Caco-2 (cell line): ENCODE results near the gene DNAJC1. TPM values are rescaled to one million over a fixed set of nuclear protein-coding genes. Genes with fewer than 3 reads are reported as not detected.
"Not testable (repeated sequence)": the region's sequence is repeated elsewhere in the genome, so short reads cannot be mapped to it uniquely, and the experiment has no call there.

Source experiments
- BruUV-seq: library from RNA; stranded (reverse); fragments of 400-500 nt; replicated peaks from 2 replicates; lab custom pipeline; 2021; lab: Mats Ljungman, UMichigan
- CTCF ChIA-PET: fragments of 300-600 bp; sonication (Branson Sonifier 250); formaldehyde crosslinking; loops from one replicate; lab custom pipeline; 2022; ENCODE audit warnings: antibody characterized with exemption; lab: Charles Lee
- POLR2A ChIA-PET: fragments of 300-600 bp; sonication (Branson Sonifier 250); formaldehyde crosslinking; loops from one replicate; lab custom pipeline; 2022; ENCODE audit warnings: antibody characterized with exemption; lab: Charles Lee
- DNase-seq, 2 experiments: peaks; one replicate each; pipeline versions ENCODE4 v3.0.0 to v3.0.0-alpha.2; 2020 to 2022
- H3K27me3 ChIP-seq: replicated peaks from 2 replicates; pipeline ENCODE4 v1.6.0; 2011; ENCODE audit warnings: low read length; ENCODE audit not compliant: control insufficient read depth, insufficient read depth
- H3K36me3 ChIP-seq: 2 replicates; pipeline ENCODE4 v1.5.1; 2011; ENCODE audit warnings: low read length; ENCODE audit not compliant: control insufficient read depth, insufficient read depth
- H3K4me1 ChIP-seq: fragments of 250-450 bp; sonication (Bioruptor Pico); 2 replicates; pipeline ENCODE4 v1.5.1; 2020; ENCODE audit warnings: mild to moderate bottlenecking
- H3K4me3 ChIP-seq: 2 replicates; pipeline ENCODE4 v1.5.1; 2011; ENCODE audit warnings: low read depth, mild to moderate bottlenecking, control low read depth, low read length
- H3K9me3 ChIP-seq: fragments of 250-450 bp; sonication (Bioruptor Pico); 2 replicates; pipeline ENCODE4 v1.5.1; 2020; ENCODE audit warnings: mild to moderate bottlenecking, moderate library complexity
- H3K27ac Mint-ChIP-seq: one replicate; pipeline ENCODE4 v1.8.0; 2022; ENCODE audit warnings: mixed read lengths; ENCODE audit not compliant: unreplicated experiment
- H3K27me3 Mint-ChIP-seq: one replicate; pipeline ENCODE4 v1.8.0; 2022; ENCODE audit warnings: mixed read lengths; ENCODE audit not compliant: insufficient read depth, unreplicated experiment
- H3K36me3 Mint-ChIP-seq: one replicate; pipeline ENCODE4 v1.8.0; 2022; ENCODE audit warnings: mild to moderate bottlenecking, mixed read lengths; ENCODE audit not compliant: insufficient read depth, unreplicated experiment
- H3K4me1 Mint-ChIP-seq: one replicate; pipeline ENCODE4 v1.8.0; 2022; ENCODE audit warnings: low read depth, mixed read lengths; ENCODE audit not compliant: unreplicated experiment
- H3K4me3 Mint-ChIP-seq: one replicate; pipeline ENCODE4 v1.8.0; 2022; ENCODE audit warnings: mild to moderate bottlenecking, moderate library complexity, mixed read lengths; ENCODE audit not compliant: unreplicated experiment
- H3K9me3 Mint-ChIP-seq: one replicate; pipeline ENCODE4 v1.8.0; 2022; ENCODE audit warnings: mixed read lengths; ENCODE audit not compliant: unreplicated experiment
- intact Hi-C: fragments of 100-400 bp; cut with micrococcal nuclease; formaldehyde crosslinking; loops from one replicate; pipeline ENCODE4 v1.10.0; 2022; ENCODE audit not compliant: unreplicated experiment
- total RNA-seq: library from RNA; stranded (reverse); gene quantifications from 2 replicates; pipeline ENCODE4 v1.2.3, GENCODE V29; 2022
- TF ChIP-seq, protein P1 (sequence below), 2 experiments: fragments of 200-600 bp in 1 of 2; IDR thresholded peaks; 1 replicate in 1 of 2; 2 replicates in 1 of 2; pipeline versions ENCODE4 v1.5.1 to v1.8.0; 2011 to 2022; ENCODE audit warnings: antibody characterized with exemption in 1 of 2, control low read depth in 1 of 2, inconsistent platforms in 1 of 2, low read depth in 1 of 2, low read length in 1 of 2, mild to moderate bottlenecking in 1 of 2, moderate library complexity in 1 of 2; ENCODE audit not compliant: insufficient read depth in 1 of 2, severe bottlenecking in 1 of 2, unreplicated experiment in 1 of 2

DNAJC1 gene
- total RNA-seq, 1 experiment from 2014 or later, result 50.7 TPM

DNA sequence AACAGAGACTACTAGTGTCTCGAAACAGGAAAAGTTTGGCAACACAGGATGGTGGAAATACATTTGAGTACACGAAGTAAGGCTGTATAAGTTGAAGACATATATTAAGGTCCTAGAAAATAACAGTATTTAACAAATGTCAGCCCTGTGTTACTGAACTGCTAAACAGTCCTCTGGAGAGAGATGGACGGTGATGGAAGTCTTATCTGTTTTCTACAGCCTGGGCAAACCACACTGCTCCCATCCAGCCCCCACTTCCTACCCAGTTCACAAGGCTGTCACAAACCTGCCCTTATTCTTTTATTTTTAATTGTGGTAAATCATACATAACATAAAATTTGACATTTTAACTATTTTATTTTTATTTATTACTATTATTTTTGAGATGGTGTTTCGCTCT lies 179.1 kb downstream of the DNAJC1 start:
- Mint-ChIP-seq H3K4me1 (no peaks in the 10 kb centered on the region), H3K27me3 (no peaks in the 10 kb centered on the region), H3K36me3 (peaks cover 5% of the 10 kb centered on the region), H3K27ac (no peak overlapping the region), H3K9me3 (peaks cover 42% of the 10 kb centered on the region), H3K4me3 (no peak overlapping the region)
- H3K27me3 ChIP-seq, result no peaks in the 10 kb centered on the region
- peaks cover 7% of the 10 kb centered on the region; the same call in 1 of the 2 replicates for H3K4me1 ChIP-seq
- intact Hi-C loops, result no loop called here
- CTCF ChIA-PET, result no interaction called here
- peaks cover 18% of the 10 kb centered on the region for H3K9me3 ChIP-seq
- H3K4me3 ChIP-seq, result no peak overlapping the region
- POLR2A ChIA-PET, result no interaction called here
- BruUV-seq, result no TSS peak
- H3K36me3 ChIP-seq, result no peaks in the 10 kb centered on the region
- TF ChIP-seq, protein P1, sequence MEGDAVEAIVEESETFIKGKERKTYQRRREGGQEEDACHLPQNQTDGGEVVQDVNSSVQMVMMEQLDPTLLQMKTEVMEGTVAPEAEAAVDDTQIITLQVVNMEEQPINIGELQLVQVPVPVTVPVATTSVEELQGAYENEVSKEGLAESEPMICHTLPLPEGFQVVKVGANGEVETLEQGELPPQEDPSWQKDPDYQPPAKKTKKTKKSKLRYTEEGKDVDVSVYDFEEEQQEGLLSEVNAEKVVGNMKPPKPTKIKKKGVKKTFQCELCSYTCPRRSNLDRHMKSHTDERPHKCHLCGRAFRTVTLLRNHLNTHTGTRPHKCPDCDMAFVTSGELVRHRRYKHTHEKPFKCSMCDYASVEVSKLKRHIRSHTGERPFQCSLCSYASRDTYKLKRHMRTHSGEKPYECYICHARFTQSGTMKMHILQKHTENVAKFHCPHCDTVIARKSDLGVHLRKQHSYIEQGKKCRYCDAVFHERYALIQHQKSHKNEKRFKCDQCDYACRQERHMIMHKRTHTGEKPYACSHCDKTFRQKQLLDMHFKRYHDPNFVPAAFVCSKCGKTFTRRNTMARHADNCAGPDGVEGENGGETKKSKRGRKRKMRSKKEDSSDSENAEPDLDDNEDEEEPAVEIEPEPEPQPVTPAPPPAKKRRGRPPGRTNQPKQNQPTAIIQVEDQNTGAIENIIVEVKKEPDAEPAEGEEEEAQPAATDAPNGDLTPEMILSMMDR (IDR thresholded peaks at IDR 0.05; ENCODE audit: insufficient read depth in 1 of 2, low read depth in 1 of 2, low read length in 1 of 2, severe bottlenecking in 1 of 2, unreplicated experiment in 1 of 2), result no peak
- DNase-seq, result no peak

DNA sequence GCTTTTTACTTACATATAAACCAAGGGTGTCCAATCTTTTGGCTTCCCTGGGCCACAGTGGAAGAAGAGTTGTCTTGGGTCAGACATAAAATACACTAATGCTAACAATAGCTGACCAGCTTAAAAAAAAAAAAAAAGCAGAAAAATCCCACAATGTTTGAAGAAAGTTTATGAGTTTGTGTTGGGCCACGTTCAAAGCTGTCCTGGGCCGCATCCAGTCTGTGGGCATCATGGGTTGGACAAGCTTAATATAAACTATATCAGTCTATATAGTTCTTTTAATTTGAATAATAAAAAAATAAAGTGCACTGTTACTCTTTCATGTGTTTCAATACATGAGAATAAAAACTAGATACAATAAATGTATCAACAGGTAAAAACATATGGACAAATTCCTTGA lies 179.9 kb downstream of the DNAJC1 start:
- H3K36me3 Mint-ChIP-seq, result peaks cover 5% of the 10 kb centered on the region

DNA sequence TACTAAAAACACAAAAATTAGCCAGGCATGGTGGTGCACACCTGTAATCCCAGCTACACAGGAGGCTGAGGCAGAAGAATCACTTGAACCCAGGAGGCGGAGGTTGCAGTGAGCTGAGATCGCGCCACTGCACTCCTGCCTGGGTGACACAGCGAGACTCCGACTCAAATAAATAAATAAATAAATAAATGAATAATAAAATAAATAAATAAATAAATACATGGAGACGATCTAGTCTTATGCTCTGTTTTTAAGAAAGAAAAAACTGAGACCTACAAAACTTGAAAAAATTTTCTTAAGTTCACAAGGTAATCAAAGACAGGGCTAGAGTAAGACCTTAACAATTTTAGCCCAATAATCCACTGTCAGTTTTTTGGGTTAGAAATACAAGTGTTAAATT lies 181.3 kb downstream of the DNAJC1 start:
- peaks cover 14% of the 10 kb centered on the region for H3K9me3 ChIP-seq
- H3K4me1 ChIP-seq, DNase-seq, H3K27me3 ChIP-seq, H3K4me3 Mint-ChIP-seq, H3K36me3 Mint-ChIP-seq, CTCF ChIA-PET, intact Hi-C loops, H3K27ac Mint-ChIP-seq, H3K36me3 ChIP-seq, POLR2A ChIA-PET, H3K27me3 Mint-ChIP-seq, H3K4me1 Mint-ChIP-seq, H3K4me3 ChIP-seq, BruUV-seq: not testable (repeated sequence)
- H3K9me3 Mint-ChIP-seq, result peaks cover 33% of the 10 kb centered on the region

More for the DNA sequence above, 179.9 kb downstream of the DNAJC1 start:
- Mint-ChIP-seq H3K4me1 (no peaks in the 10 kb centered on the region), H3K27me3 (no peaks in the 10 kb centered on the region), H3K9me3 (peaks cover 40% of the 10 kb centered on the region), H3K4me3 (no peak overlapping the region), H3K27ac (no peak overlapping the region)
- no peak for DNase-seq
- Histone ChIP-seq H3K36me3 (no peaks in the 10 kb centered on the region), H3K27me3 (no peaks in the 10 kb centered on the region), H3K9me3 (peaks cover 18% of the 10 kb centered on the region), H3K4me1 (peaks cover 7% of the 10 kb centered on the region; the same call in 1 of the 2 replicates), H3K4me3 (no peak overlapping the region)
- intact Hi-C loops, result no loop called here
- CTCF ChIA-PET, result no interaction called here
- POLR2A ChIA-PET, result interaction anchor here (0.7 kb wide), 1 partner anchor 11 kb away, joined by 4 read pairs; no protein-coding TSS in a partner anchor
- no TSS peak for BruUV-seq
- TF ChIP-seq, protein P1 (IDR thresholded peaks at IDR 0.05; ENCODE audit: insufficient read depth in 1 of 2, low read depth in 1 of 2, low read length in 1 of 2, severe bottlenecking in 1 of 2, unreplicated experiment in 1 of 2), result no peak
